Testis (tissue), 2 donors: ENCODE results near the gene ATP5PB.

Experiments
- POLR2A ChIP-seq: fragments of 450-650 bp; IDR thresholded peaks from one replicate; pipeline ENCODE4 v1.6.1; 2017; ENCODE audit warnings: antibody characterized with exemption, mild to moderate bottlenecking, moderate library complexity
- TF ChIP-seq, protein P1 (sequence below), 3 experiments: fragments of 450-650 bp in 2 of 3; fragments of 200-600 bp in 1 of 3; sonication (generic) in 1 of 3; IDR thresholded peaks; one replicate each; pipeline ENCODE4 v1.5.1; 2016 to 2019; ENCODE audit warnings: antibody characterized with exemption in 3 of 3, mild to moderate bottlenecking in 2 of 3, moderate library complexity in 1 of 3

DNA sequence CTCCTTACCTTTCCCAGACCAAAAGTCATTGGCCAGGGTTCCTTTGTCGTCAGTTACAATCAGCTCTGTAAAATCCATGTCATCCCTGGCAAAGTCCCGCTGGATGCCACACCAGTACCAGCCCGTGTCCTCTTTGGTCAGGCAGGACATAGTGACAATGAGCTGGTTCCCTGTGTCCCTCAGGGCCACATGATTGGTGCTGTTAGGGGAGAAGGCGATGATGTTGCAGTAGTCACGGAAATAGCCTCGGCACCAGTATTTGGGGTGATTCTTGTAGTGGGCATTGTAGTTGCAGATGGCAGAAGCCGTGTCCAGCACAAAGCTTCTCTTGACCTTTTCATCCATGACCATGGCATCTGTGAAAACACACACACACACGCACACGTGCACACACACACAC is 39.4 kb downstream of the ATP5PB start:
- TF ChIP-seq POLR2A = no peak
- TF ChIP-seq, protein P1, sequence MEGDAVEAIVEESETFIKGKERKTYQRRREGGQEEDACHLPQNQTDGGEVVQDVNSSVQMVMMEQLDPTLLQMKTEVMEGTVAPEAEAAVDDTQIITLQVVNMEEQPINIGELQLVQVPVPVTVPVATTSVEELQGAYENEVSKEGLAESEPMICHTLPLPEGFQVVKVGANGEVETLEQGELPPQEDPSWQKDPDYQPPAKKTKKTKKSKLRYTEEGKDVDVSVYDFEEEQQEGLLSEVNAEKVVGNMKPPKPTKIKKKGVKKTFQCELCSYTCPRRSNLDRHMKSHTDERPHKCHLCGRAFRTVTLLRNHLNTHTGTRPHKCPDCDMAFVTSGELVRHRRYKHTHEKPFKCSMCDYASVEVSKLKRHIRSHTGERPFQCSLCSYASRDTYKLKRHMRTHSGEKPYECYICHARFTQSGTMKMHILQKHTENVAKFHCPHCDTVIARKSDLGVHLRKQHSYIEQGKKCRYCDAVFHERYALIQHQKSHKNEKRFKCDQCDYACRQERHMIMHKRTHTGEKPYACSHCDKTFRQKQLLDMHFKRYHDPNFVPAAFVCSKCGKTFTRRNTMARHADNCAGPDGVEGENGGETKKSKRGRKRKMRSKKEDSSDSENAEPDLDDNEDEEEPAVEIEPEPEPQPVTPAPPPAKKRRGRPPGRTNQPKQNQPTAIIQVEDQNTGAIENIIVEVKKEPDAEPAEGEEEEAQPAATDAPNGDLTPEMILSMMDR (IDR thresholded peaks at IDR 0.05) = no peak
